NCI-H2081 treated with DMSO at 0.1 percent for 48 hours (cell line): ENCODE data around the gene TMEM45B.
"Not testable (repeated sequence)": the region's sequence is repeated elsewhere in the genome, so short reads cannot be mapped to it uniquely, and the experiment has no call there.

Source experiments
- DNase-seq: peaks from one replicate; lab custom pipeline; 2025; lab: John Stamatoyannopoulos, UW

TMEM45B gene

DNA sequence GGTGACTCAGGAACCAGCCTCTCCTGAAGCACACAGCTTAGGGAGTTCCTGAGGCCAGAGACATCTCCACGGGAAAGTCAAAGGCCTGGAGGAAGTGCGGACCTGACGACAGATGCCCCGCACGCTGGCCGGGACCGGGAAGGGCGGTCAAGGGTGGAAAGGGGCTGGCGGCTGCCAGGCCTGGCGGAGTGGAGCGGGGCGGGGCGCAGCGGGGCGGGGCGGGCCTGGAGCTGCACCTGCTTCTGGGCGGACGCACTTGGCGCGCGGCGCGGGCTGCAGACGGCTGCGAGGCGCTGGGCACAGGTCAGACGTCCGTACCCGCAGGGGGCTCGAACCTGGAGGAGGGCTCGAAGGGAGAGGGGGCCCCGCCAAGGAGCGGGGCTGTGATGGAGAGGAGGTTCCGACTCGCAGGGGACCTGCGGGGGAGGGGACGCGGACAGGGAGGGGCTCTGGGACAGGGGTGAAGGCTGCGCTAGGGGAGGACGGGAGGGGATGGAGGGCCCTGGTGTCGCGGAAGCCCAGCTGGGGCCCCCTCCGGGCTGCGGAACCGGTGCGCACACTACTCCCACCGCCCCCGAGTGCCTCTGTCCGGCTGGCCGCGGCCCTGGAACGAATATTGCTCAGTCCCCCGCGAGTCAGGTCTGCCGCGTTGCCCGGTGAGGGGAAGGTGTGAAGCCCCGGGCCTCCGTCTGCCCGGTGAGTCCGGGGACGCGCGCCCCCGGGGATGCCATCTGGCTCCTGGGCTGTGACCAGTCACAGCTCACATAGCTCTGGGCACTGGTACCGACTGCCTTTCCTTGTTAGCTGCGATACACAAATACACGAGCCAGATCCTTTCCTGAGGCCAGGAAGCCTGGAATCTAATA lies at the start of gene TMEM45B:
Gene TMEM45B (plus strand): TSS at position 253 of the 866 bp plus-strand sequence. CDS start 36,635 bp downstream, outside the sequence.
- no peak for DNase-seq

DNA sequence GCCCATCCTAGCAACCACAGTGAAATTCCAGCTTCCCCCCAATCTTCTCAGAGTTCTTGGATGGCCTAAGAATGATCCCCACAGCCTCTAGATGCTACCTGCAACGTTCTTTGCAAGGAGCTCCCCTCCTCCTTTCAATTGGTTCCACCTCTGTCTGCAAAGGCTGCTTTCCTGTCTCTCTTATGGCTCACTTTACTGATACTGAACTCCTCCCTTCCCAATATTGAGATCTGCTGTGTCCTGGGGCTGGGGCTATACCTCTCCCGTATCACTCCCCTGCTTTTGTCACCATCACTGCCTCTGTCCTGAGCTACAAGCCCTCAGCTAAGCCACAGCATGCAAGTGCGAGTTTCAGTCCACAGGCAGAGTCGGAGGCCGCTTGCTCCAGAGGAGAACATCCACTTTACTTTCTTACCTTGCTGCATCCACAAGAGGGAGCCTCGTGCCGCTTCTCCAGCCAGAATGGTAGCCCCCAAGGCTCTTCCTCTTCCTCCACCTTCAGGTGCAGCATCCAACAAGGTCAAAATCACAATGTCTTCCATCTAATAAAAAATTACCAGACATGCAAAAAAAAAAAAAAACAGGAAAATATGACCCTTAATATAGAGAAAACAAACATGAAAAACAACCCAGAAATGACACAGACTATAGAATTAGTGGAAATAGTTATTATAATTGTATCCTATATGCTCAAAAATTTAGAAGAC lies 48.6 kb upstream of the TMEM45B start:
- DNase-seq = no peak

DNA sequence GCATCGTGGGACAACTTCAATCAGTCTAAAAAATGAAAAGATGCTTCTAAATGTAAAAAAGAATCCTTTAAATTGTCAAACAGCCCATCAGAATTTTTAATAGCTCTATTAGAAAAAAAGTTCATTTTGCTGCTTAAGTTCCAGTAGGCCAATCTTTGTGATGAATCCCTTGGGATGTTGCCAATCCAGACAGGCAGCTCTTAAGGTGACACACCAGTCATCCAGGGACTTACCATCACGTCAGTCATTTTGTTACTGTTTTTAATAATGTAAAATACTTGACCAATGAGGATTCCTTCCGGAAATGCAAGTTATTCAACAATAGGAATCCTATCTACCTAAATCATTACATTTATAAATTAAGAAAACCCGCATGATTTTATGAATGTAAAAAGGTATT lies 47.8 kb upstream of the TMEM45B start:
- no peak for DNase-seq

DNA sequence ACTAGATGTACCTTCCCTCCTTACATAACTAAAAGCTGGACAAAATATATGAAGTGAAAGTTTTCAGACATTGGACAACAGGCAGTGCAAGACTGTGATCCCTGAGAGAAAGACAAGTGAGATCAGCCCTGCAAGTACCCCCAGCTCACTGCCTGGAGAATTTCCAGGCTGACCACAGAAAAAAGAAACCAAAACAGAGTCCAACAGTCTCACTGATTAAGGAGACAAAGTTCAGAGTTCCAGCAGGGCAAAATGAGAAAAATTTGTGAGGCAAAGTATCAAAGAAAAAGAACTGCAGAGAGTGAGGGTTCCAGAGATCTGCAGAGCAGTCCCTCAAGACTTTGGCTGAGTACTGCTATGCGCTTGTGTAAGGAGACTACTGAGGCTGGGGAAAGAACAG lies 47.3 kb upstream of the TMEM45B start:
- no peak for DNase-seq

DNA sequence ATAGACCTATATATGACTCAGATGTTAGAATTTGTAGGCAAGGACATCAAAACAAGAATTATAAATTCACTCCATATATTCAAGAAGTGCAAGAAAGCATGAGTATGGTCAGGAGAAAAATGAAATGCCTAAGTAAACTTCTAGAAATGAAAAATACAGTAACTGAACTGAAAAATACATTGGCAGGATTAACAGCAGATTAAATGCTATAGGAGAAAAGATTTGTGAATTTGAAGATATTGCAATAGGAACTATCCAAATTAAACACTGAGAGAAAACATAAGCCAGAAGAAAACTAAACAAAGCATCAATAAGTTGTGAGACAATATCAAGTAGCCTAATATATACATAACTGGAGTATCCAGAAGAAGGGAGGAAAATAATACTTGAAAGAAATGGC lies 46.6 kb upstream of the TMEM45B start:
- no peak for DNase-seq

DNA sequence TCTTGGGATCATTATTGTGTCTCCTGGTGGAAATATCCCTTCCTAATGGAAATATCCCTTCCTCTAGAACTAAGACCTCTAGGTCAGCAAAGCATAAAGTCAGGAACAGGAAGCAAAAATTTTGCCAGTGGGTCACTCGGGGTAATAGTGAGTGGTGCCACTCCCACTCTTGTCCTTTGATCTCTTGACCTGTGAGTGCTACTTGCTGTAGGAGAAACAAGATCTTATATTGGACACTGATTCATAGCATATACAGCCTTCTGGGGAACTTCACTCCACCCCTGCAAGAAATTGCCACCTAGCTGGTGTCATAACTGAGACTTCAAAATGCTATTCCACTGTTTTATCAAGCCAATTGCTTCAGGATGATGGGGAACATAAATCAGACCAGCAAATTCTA lies 44.7 kb upstream of the TMEM45B start:
- DNase-seq = no peak

DNA sequence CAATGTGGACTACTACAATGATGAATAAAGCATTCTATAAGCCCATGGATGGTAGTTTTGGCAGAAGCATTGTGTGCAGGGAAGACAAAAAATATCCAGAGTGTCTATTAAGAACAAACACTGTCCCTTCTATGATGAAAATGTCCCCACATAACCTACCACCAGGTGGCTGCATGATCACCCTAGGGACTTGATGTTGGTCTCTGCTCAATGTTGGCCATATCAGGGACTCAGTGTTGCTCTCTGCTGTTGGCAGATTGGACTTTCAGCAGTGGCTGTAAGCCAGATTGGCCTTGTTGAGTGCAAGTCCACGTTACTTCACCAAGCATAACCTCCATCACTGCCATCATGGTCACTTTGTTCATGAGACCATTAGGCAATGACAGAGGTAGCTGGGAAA lies 44.2 kb upstream of the TMEM45B start:
- not testable (repeated sequence) for DNase-seq

DNA sequence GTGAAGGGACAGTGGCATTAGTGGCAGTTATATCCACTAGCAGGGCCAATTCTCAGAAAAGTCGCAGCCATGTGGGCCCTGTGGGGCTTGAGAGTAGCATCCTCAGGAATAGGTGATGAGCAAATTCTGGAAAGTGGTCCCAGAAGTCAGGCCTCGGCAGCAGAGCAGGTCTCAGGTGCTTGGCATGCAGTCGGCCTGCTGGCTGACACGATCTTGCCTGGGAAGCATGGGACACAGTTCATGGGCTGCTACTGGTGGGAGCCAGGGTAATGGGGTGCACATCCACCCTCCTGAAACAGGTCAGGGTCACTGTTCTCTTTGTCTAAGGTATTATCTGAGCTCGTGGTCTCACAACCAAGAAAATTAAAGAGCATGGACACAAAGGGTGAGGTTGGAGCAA lies 36.8 kb upstream of the TMEM45B start:
- DNase-seq = no peak

DNA sequence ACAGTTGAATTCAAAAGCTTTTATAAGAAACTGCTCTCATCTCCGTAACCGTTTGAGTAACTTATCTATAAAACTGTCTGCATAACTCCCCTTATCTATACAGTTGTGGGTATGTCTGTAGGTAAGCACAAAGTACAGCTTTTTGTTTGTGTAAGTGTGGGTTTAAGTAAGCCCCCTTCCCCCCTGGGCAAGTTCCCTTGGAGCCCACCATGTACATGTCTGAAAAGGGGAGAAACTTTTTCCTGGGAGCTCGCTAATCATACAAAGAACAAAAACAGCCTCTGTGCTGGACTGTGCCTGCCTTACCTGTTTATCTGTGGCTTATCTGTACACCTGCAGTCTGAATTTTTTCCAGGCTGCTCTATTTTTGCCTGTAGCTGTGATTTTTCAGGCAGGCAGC lies 36.3 kb upstream of the TMEM45B start:
- DNase-seq = no peak

DNA sequence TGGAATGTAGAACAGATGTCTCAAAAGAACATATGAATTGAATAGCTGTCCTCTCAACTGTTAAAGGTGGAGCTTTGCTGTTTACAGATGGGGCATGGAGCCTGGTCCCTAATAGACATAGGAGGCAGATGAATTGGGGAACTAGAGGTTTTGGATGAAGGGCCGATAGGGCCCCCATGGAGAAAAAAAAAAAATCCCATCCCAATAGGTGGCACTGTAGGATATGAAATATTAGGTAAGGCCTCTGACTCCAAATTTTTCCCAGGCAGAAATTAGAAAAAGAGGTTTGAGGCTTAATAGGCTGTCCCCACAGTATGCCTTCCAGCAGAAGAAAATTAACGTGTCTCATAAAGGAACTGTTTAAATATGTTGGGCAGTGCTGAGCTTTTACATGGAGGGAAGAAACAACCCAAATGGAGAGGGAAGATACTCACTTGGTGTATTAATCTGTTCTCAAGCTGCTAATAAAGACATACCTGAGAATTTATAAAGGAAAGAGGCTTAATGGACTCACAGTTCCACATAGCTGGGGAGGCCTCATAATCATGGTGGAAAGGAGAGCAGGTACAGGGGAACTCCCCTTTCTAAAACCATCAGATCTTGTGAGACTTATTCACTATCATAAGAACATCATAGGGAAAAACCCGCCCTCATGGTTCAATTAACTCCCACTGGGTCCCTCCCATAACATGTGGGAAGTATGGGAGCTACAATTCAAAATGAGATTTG lies 30.1 kb upstream of the TMEM45B start:
- DNase-seq = no peak

DNA sequence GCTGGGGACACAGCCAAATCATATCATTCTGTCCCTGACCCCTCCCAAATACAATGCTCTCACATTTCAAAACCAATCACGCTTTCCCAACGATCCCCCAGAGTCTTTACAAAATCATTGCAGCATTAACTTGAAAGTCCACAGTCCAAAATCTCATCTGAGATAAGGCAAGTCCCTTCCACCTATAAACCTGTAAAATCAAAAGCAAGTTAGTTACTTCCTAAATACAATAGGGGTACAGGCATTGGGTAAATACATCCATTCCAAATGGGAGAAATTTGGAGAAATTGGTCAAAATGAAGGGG lies 29.6 kb upstream of the TMEM45B start:
- DNase-seq = not testable (repeated sequence)

DNA sequence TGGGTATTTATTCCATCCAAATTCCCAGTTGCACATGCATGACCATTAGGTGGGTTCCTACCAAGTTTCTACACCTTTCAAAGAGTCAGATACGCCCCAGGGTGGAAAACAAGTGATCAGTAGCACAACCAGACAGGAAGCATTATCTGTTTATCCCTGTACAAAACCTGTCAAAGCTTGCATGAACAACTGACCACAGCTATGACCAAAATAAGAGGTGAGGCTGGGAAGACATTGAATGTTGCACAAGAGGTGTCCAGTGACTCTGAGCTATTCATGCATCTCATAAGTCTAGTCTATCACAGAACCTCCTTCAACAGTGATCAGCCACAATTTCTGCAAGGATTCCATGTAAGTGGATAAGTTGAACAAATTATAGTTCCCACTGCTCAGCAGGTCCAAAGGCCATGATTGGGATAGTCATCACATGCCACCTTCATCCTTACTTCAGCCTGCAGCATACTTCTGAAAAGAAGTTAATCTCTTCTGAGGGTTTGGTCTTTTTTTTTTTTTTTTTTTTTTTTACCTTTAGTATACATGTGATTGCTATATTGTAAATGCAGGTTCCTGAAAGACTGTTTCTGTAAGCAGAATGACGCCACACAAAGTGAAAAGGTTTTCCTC lies 28.0 kb upstream of the TMEM45B start:
- no peak for DNase-seq

DNA sequence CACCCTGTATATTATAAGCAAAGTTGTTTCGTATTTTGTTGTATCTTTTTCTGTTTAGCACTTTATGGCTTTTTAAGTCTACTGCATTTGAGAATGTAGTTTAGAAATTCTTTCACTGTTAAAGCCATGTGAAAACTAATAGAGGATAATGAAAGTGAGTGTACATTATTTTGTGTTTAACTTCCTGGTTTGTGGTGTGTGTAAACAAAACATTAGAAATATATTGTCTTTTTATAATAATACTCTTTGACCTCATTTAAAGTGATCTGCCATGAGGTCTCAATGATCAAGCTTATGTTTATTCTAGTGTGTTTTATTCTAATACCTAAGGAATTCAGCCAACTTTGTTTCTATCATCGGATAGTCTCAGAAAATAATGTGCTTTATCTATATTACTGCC lies 27.4 kb upstream of the TMEM45B start:
- DNase-seq = no peak

DNA sequence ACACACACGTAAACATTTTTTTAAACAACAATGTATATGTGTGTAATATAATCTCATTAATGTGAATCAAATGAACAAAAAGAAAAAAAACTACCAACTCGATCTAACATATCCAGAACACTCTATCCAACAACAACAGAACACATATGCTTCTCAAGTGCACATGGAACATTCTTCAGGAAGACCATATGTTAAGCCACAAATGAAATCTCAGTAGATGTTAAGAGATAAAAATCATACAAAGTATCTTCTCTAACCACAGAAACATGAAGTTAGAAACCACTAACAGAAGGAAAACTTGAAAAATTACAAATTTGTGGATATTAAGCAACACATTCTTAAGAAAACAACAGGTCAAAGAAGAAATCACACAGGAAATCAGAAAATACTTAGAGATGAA lies 25.5 kb upstream of the TMEM45B start:
- DNase-seq = no peak

DNA sequence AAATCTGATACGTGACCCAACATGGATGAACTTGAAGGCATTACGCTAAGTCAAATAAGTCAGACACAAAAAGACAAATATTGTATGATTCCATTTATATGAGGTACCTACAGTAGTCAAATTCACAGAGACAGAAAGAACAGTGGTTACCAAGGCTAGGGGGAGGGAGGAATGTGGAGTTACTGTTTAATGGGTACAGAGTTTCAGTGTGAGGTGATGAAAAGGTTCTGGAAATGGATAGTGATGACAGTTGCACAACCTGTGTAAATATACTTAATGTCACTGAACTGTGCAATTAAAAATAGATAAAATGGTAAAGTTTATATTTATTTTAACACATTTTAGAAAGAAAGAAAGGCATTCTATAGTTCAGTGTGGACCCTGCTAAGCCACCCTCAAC lies 24.1 kb upstream of the TMEM45B start:
- DNase-seq = no peak

DNA sequence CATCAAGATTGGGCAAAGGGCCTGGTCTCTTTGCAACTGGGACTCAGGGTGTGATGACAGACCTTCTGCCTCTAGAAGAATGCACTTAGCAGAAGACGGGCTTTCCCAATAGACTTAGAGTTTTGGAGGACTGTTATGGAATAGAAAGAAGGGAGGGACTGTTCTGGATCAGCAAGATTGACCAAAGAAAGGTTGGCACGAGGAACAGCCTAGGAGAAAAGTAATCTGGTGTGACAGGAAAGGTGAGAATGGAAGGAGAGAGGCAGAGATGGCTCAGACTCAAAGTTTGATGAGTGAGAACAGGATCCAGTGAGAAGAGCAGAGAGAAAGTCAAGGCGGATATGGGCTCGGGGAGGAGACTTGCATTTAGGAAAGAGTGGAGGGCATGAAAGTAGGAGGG lies 23.0 kb upstream of the TMEM45B start:
- no peak for DNase-seq

DNA sequence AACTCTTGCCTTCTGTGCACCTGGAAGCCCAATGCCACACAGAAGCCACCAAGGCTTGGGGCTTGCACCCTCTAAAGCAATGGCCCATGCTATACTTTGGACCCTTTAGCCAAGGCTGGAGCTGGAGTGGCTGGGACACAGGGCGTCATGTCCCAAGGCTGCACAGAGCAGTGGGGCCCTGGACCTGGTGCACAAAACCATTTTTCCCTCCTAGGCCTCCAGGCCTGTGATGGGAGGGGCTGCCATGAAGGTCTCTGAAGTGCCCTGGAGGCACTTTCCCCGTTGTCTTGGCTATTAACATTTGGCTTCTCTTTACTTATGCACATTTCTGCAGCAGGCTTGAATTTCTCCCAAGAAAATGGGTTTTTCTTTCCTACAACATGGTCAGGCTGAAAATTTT lies 20.6 kb upstream of the TMEM45B start:
- DNase-seq = no peak

DNA sequence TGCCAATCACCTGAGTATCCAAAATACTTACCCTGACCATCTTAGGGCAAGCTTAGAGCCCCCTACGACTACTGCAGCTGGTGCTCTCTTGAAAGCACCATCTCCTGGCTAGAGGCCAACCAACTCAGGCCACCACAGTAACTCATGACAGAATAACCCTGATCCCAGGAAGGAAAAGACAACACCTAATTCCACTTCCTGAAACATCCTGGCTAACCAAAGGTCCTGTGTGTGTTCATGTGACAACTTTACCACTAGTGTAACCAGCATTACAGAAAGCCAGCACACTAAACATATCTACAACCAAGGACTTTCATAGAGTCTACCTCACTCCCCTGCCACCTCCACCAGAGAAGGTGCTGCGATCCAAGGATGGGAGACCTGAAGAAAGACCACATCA lies 17.4 kb upstream of the TMEM45B start:
- no peak for DNase-seq

DNA sequence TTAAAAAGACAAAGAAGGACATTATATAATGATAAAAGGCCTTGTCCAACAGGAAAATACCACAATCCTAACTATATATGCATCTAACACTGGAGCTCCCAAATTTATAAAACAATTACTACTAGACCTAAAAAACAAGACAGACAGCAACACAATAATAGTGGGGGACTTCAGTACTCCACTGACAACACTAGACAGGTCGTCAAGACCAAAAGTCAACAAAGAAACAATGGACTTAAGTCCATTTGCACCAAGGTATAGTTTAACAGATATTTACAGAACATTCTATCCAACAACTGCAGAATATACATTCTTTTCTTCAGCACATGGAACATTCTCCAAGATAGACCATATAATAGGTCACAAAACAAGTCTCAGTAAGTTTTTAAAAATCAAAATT lies 15.5 kb upstream of the TMEM45B start:
- DNase-seq = not testable (repeated sequence)

DNA sequence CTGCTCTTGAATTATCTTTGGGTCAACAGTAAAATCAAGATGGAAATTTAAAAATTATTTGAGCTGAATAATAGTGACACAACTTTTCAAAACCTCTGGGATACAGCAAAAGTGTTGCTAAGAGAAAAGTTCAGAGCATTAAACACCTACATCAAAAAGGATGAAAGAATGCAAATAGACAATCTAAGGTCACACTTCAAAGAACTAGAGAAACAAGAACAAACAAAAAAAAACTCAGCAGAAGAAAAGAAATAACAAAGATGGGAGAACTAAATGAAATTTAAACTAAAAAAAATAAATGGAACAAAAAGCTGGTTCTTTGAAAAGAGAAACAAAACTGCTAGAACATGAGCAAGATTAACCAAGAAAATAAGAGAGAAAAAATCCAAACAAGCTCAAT lies 15.0 kb upstream of the TMEM45B start:
- DNase-seq = no peak

DNA sequence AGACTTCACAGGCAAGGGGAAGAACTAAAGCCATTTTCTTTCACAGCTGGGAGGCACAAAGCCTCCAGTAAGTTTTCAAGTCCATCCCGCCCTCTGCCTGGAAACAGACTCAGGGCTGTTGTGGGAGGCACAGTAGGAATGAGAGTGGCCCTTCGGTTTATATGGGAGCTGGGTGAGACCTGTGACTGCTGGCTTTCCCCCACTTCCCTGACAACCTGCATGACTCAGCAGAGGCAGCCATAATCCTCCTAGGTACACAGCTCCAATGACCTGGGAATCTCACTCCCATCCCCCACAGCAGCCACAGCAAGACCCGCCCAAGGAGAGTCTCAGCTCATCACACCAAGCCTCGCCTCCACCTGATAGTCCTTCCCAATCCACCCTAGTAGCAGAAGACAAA lies 12.1 kb upstream of the TMEM45B start:
- DNase-seq = no peak

DNA sequence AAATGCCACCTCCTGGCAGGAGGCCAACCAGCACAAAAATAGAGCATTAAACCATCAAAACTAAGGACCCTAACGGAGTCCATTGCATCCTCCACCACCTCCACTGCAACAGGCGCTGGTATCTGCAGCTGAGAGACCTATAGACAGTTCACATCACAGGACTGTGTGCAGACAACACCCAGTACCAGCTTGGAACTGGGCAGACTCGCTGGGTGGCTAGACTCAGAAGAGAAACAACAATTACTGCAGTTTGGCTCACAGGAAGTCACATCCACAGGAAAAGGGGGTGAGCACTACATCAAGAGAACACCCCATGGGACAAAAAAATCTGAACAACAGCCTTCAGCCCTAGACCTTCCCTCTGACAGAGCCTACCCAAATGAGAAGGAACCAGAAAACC lies 11.6 kb upstream of the TMEM45B start:
- no peak for DNase-seq

DNA sequence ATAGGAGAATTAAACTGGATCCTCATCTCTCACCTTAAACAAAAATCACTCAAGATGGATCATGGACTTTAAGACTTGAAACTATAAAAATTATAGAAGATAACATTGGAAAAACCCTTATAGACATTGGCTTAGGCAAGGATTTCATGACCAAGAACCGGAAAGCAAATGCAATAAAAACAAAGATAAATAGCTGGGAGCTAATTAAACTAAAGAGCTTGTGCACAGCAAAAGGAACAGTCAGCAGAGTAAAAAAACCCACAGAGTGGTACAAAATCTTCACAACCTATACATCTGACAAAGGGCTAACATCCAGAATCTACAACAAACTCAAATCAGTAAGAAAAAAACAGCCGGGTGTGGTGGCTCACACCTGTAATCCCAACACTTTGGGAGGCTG lies 7.4 kb upstream of the TMEM45B start:
- DNase-seq = not testable (repeated sequence)
